ENCODE results near the gene MAEA. TPM values are rescaled to one million over a fixed set of nuclear protein-coding genes. Genes with fewer than 3 reads are reported as not detected.
A peak's percentile ranks its signal among the peaks of the same experiment; 100 is the strongest.

Gene MAEA
- total RNA-seq, 1 donor from 2014 or later: 74.0 TPM

GRCh38 chr4:1380368-1381151 lies 90.9 kb downstream of the MAEA start:
- Mint-ChIP-seq H3K27me3 (ENCODE audit: low read depth) (no peaks in the 10 kb centered on the region), H3K4me3 (no peak overlapping the region), H3K9me3 (no peaks in the 10 kb centered on the region), H3K36me3 (ENCODE audit: low read depth) (no peaks in the 10 kb centered on the region), H3K4me1 (peaks cover 9% of the 10 kb centered on the region), H3K27ac (ENCODE audit: unreplicated experiment) (no peak overlapping the region)
- no peak for TF ChIP-seq CTCF (conservative IDR thresholded peaks at IDR 0.05)
- DNase-seq (ENCODE audit: low read depth, low spot score): no peak

GRCh38 chr4:1381181-1381621 lies 91.5 kb downstream of the MAEA start:
- DNase-seq (ENCODE audit: low read depth, low spot score): no peak
- H3K4me3 Mint-ChIP-seq: no peak overlapping the region
- H3K36me3 Mint-ChIP-seq (ENCODE audit: low read depth): no peaks in the 10 kb centered on the region
- H3K27ac Mint-ChIP-seq (ENCODE audit: unreplicated experiment): no peak overlapping the region
- H3K4me1 Mint-ChIP-seq: peaks cover 9% of the 10 kb centered on the region
- TF ChIP-seq CTCF (conservative IDR thresholded peaks at IDR 0.05): no peak
- H3K9me3 Mint-ChIP-seq: no peaks in the 10 kb centered on the region
- H3K27me3 Mint-ChIP-seq (ENCODE audit: low read depth): no peaks in the 10 kb centered on the region

- Mint-ChIP-seq H3K4me3 (peak overlapping the region; percentile 6), H3K27ac (ENCODE audit: unreplicated experiment) (peak overlapping the region; percentile 24), H3K9me3 (no peaks in the 10 kb centered on the region), H3K27me3 (ENCODE audit: low read depth) (no peaks in the 10 kb centered on the region), H3K36me3 (ENCODE audit: low read depth) (no peaks in the 10 kb centered on the region), H3K4me1 (peaks cover 9% of the 10 kb centered on the region)
- no peak for DNase-seq (ENCODE audit: low read depth, low spot score)
- no peak for TF ChIP-seq CTCF (conservative IDR thresholded peaks at IDR 0.05)
Observed at GRCh38 chr4:1381944-1382541, 92.4 kb downstream of the MAEA start.

- Mint-ChIP-seq H3K4me3 (no peak overlapping the region), H3K36me3 (ENCODE audit: low read depth) (peaks cover 6% of the 10 kb centered on the region), H3K27me3 (ENCODE audit: low read depth) (no peaks in the 10 kb centered on the region), H3K4me1 (peaks cover 9% of the 10 kb centered on the region), H3K27ac (ENCODE audit: unreplicated experiment) (no peak overlapping the region), H3K9me3 (no peaks in the 10 kb centered on the region)
- TF ChIP-seq CTCF (conservative IDR thresholded peaks at IDR 0.05): no peak
- no peak for DNase-seq (ENCODE audit: low read depth, low spot score)
Observed at GRCh38 chr4:1382776-1383727, 93.4 kb downstream of the MAEA start.

All from neural crest cell (in vitro differentiated cells).